Activated CD8-positive, alpha-beta memory T cell treated with anti-CD3 and anti-CD28 coated beads, Interleukin-2, amount 50 U/mL, for 24 hours (primary cell): Measurements from ENCODE around the gene PCYT2.

ENCODE experiments used
- DNase-seq: peaks from one replicate; pipeline ENCODE4 v3.0.0-alpha.2; 2020; ENCODE audit errors: extremely low read depth

Gene PCYT2

DNA sequence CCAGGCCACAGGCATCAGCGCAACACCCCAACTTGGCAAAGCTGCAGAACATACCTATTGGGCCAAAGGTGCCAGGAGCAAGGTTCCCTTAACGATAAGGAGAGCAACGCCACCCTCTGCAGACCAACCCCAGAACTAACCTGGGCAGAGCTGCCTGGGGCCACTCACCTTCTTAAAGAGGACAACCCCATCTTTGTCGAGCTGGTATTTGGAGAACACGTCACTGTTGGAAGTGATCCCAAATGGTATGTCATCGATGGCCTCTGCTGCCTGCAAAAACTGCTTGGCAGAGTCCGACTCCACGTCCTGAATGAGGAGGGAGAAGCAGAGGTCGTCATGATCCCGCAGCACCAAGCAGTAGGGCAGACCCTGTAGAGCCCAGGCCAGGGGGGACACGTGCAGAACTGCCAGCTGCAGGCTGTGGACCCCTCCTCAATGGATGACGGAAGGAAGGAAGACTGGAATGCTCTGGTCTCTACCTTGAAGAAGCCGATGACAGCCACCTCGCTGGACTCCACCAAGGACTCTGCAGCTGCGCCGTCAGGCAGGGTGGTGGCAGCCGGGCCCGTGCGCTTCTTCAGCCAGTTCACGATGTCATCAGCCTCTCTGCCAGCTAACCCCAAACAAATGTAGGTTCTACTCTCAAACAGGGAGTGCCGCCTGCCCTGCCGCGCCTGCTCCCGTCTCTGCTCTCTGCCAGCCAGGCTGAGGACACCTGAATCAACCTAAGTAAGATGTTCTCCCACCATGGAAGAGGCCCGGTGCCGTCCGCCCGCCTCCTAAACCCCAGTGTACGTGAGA, 56.0 kb downstream of the PCYT2 start:
- no peak for DNase-seq

- no peak for DNase-seq
These were observed 59.0 kb downstream of the PCYT2 start for GRCh38 chr17:81852237-81852636.

DNA sequence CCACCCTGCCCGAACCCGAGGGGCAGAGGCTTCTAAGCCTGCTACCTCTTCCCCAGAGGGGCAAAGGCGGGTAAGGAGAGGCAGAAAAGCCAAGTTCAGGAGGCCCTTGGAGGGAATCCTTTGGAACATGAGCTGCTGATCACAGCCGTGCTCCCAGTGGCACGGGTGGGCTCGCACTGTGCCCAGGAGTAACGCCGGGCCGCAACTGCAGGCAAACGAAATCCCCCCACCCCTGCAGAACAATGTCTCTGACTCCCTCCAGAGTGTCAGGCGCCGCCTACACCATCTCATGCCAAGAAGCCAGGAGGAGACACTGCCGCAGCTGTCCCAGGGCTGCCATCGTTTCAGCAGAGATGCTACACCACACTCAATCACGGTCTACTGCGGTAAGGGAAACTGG, 59.8 kb downstream of the PCYT2 start:
- DNase-seq: no peak
